ENCODE data around the gene CEP89. TPM values are rescaled to one million over a fixed set of nuclear protein-coding genes. Genes with fewer than 3 reads are reported as not detected.

Gene CEP89
- total RNA-seq, 4 donors from 2014 or later, result 8.8 to 16.6 (median 10.6) TPM

GRCh38 chr19:32911467-32911866 is 60.3 kb downstream of the CEP89 start:
- no peak for DNase-seq (ENCODE audit: low spot score in 2 of 2)
- no peak overlapping the region for H3K4me3 ChIP-seq (ENCODE audit: low read depth, poor library complexity, severe bottlenecking)
- TF ChIP-seq POLR2A (IDR thresholded peaks at IDR 0.05), result no peak
- TF ChIP-seq CTCF (IDR thresholded peaks at IDR 0.05), result no peak
- 93 to 94% methylated on average over 4 of the region's 4 CpGs for WGBS, 2 donors
- intact Hi-C loops (cut with DNase I; ENCODE audit: low total_unique reads), result no loop called here

- no peak for TF ChIP-seq CTCF (IDR thresholded peaks at IDR 0.05)
- TF ChIP-seq POLR2A (IDR thresholded peaks at IDR 0.05), result no peak
- no peak for DNase-seq (ENCODE audit: low spot score in 2 of 2)
- H3K4me3 ChIP-seq (ENCODE audit: low read depth, poor library complexity, severe bottlenecking), result no peak overlapping the region
- WGBS, 2 donors, result 88 to 97% methylated on average over 5 of the region's 5 CpGs
- intact Hi-C loops (cut with DNase I; ENCODE audit: low total_unique reads), result no loop called here
These were observed 60.9 kb downstream of the CEP89 start for GRCh38 chr19:32910874-32911273.

- TF ChIP-seq POLR2A (IDR thresholded peaks at IDR 0.05) (no peak), CTCF (IDR thresholded peaks at IDR 0.05) (no peak)
- DNase-seq (ENCODE audit: low spot score in 2 of 2), result no peak
- intact Hi-C loops (cut with DNase I; ENCODE audit: low total_unique reads), result no loop called here
- H3K4me3 ChIP-seq (ENCODE audit: low read depth, poor library complexity, severe bottlenecking), result no peak overlapping the region
- WGBS, 2 donors, result 95 to 99% methylated on average over 5 of the region's 5 CpGs
These were observed 61.7 kb downstream of the CEP89 start for GRCh38 chr19:32910094-32910493.

GRCh38 chr19:32909257-32909656 is 62.5 kb downstream of the CEP89 start:
- no peak for DNase-seq (ENCODE audit: low spot score in 2 of 2)
- TF ChIP-seq CTCF (IDR thresholded peaks at IDR 0.05) (no peak), POLR2A (IDR thresholded peaks at IDR 0.05) (no peak)
- H3K4me3 ChIP-seq (ENCODE audit: low read depth, poor library complexity, severe bottlenecking), result no peak overlapping the region
- intact Hi-C loops (cut with DNase I; ENCODE audit: low total_unique reads), result no loop called here

GRCh38 chr19:32908641-32909190 is 63.0 kb downstream of the CEP89 start:
- no peak overlapping the region for H3K4me3 ChIP-seq (ENCODE audit: low read depth, poor library complexity, severe bottlenecking)
- 81 to 87% methylated on average over 7 of the region's 7 CpGs for WGBS, 2 donors
- TF ChIP-seq CTCF (IDR thresholded peaks at IDR 0.05), result no peak
- TF ChIP-seq POLR2A (IDR thresholded peaks at IDR 0.05), result no peak
- intact Hi-C loops (cut with DNase I; ENCODE audit: low total_unique reads), result no loop called here
- no peak for DNase-seq (ENCODE audit: low spot score in 2 of 2)

- no peak for DNase-seq (ENCODE audit: low spot score in 2 of 2)
- WGBS, 2 donors, result 91 to 94% methylated on average over 7 of the region's 7 CpGs
- H3K4me3 ChIP-seq (ENCODE audit: low read depth, poor library complexity, severe bottlenecking), result no peak overlapping the region
- no peak for TF ChIP-seq POLR2A (IDR thresholded peaks at IDR 0.05)
- no peak for TF ChIP-seq CTCF (IDR thresholded peaks at IDR 0.05)
- intact Hi-C loops (cut with DNase I; ENCODE audit: low total_unique reads), result no loop called here
These were observed 69.3 kb downstream of the CEP89 start for GRCh38 chr19:32902448-32902847.
